Effector memory CD8-positive, alpha-beta T cell (primary cell): ENCODE measurements around the gene AKAIN1.
A peak's percentile ranks its signal among the peaks of the same experiment; 100 is the strongest.

ENCODE experiments used
- ATAC-seq: fragments of 150-1000 bp; cut with Tn5 transposase; replicated peaks from 2 replicates; pipeline ENCODE4 v1.10.0; 2021; ENCODE audit warnings: mild to moderate bottlenecking, moderate library complexity
- DNase-seq, 3 experiments: peaks; one replicate each; pipeline ENCODE4 v3.0.0; 2021
- H3K27ac Mint-ChIP-seq, 2 donors: one replicate each; pipeline ENCODE4 v1.8.0; 2022; ENCODE audit warnings: mild to moderate bottlenecking in 2 of 2, mixed read lengths in 2 of 2, moderate library complexity in 2 of 2
- H3K27me3 Mint-ChIP-seq, 2 donors: one replicate each; pipeline ENCODE4 v1.8.0; 2022; ENCODE audit warnings: mixed read lengths in 2 of 2
- H3K36me3 Mint-ChIP-seq: one replicate; pipeline ENCODE4 v1.8.0; 2022; ENCODE audit warnings: mild to moderate bottlenecking, moderate library complexity, mixed read lengths; ENCODE audit not compliant: insufficient read depth
- H3K4me1 Mint-ChIP-seq, 2 donors: one replicate each; pipeline ENCODE4 v1.8.0; 2022; ENCODE audit warnings: low read depth in 2 of 2, mixed read lengths in 2 of 2
- H3K4me3 Mint-ChIP-seq, 2 donors: one replicate each; pipeline ENCODE4 v1.8.0; 2022; ENCODE audit warnings: mild to moderate bottlenecking in 2 of 2, mixed read lengths in 2 of 2, moderate library complexity in 2 of 2
- H3K9me3 Mint-ChIP-seq, 2 donors: one replicate each; pipeline ENCODE4 v1.8.0; 2022; ENCODE audit warnings: mixed read lengths in 2 of 2
- total RNA-seq, 9 experiments: gene quantifications; one replicate each; lab custom pipeline; 2026; lab: John Stamatoyannopoulos, UW

Gene AKAIN1
- 0 to 0.07 (median 0) reads per million in 9 experiments for total RNA-seq

- no peaks in the 10 kb centered on the region for H3K36me3 Mint-ChIP-seq
- peaks cover 3 to 6% of the 10 kb centered on the region in 2 donors for H3K4me1 Mint-ChIP-seq
- DNase-seq (no peak), ATAC-seq (no peak)
- H3K4me3 Mint-ChIP-seq = peak within 1 kb of the TSS in 1 of 2 donors; percentile 46
- H3K27me3 Mint-ChIP-seq = peaks cover 65 to 72% of the 10 kb centered on the region in 2 donors
- H3K9me3 Mint-ChIP-seq = peaks cover 0 to 8% of the 10 kb centered on the region in 2 donors
- no peak within 1 kb of the TSS for H3K27ac Mint-ChIP-seq
These were observed at the start of gene AKAIN1 for GRCh38 chr18:5197032-5197434. Gene AKAIN1, minus strand, starts transcription at chr18:5197257. Its CDS starts 204 bp downstream, at chr18:5197053.

DNA sequence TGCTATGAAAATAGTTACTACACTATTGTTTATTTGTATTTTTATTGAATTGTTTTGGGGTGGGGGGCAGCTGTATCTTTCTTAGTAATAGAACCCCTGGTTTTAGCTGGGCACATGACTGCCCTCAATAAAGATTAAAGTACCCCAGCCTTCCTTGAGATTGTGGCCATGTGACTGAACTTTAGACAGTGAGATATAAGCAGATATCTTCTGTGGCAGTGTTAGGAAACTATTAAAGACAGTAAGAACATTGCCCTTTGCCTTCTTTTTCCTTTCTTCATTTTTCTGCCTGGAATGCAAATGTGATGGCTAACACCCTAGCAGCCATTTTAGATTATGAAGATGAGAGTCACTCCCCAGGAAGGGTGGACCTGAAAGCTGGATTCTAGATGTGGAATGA, 47.9 kb upstream of the AKAIN1 start:
- Mint-ChIP-seq H3K36me3 (peaks cover 16% of the 10 kb centered on the region), H3K4me1 (peaks cover 9 to 33% of the 10 kb centered on the region in 2 donors), H3K4me3 (no peak overlapping the region), H3K27ac (peak overlapping the region in 1 of 2 donors; percentile 66), H3K27me3 (peaks cover 0 to 10% of the 10 kb centered on the region in 2 donors), H3K9me3 (no peaks in the 10 kb centered on the region)
- no peak for DNase-seq
- ATAC-seq = no peak

DNA sequence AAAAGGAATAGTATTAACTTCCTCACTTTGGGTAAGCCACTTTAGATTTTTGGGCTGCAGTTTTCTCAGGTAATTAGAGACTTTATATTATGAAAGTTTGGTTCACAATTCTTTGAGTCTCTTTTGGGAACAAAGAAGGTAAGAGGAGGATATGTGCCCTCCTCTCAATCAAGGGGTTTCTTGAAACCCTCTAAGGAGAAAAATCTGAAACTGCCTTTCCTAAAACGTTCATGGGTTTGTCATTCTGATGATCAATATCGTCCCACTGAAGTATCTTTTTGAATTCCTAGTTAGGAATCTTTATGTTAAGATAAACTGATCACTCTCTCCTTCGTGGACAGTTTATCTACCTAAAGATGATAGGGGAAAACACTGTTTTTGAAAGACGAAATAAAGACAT, 42.4 kb upstream of the AKAIN1 start:
- peaks cover 0 to 2% of the 10 kb centered on the region in 2 donors for H3K27me3 Mint-ChIP-seq
- peak overlapping the region in 1 of 2 donors; percentile 98 for H3K27ac Mint-ChIP-seq
- H3K4me1 Mint-ChIP-seq = peaks cover 16 to 50% of the 10 kb centered on the region in 2 donors
- peak overlapping the region in 1 of 2 donors; percentile 94 for H3K4me3 Mint-ChIP-seq
- H3K9me3 Mint-ChIP-seq = no peaks in the 10 kb centered on the region
- DNase-seq (no peak), ATAC-seq (no peak)
- peaks cover 29% of the 10 kb centered on the region for H3K36me3 Mint-ChIP-seq

GRCh38 chr18:5238371-5238976, 41.4 kb upstream of the AKAIN1 start:
- H3K36me3 Mint-ChIP-seq = peaks cover 29% of the 10 kb centered on the region
- peak in 1 of 3 experiments; percentile 32 for DNase-seq
- ATAC-seq = peak; percentile 54

GRCh38 chr18:5237723-5238370, 40.8 kb upstream of the AKAIN1 start:
- H3K36me3 Mint-ChIP-seq = peaks cover 25% of the 10 kb centered on the region
- no peaks in the 10 kb centered on the region for H3K9me3 Mint-ChIP-seq
- peak; percentile 88 for ATAC-seq
- peaks cover 16 to 49% of the 10 kb centered on the region in 2 donors for H3K4me1 Mint-ChIP-seq
- H3K4me3 Mint-ChIP-seq = peak overlapping the region; percentile 94
- H3K27me3 Mint-ChIP-seq = peaks cover 0 to 15% of the 10 kb centered on the region in 2 donors
- H3K27ac Mint-ChIP-seq = peak overlapping the region; percentile 97 to 98
- peak; percentile 80 to 90 (median 85) for DNase-seq

More at GRCh38 chr18:5238371-5238976, 41.4 kb upstream of the AKAIN1 start:
- H3K4me3 Mint-ChIP-seq = peak overlapping the region; percentile 94
- no peaks in the 10 kb centered on the region for H3K9me3 Mint-ChIP-seq
- H3K27me3 Mint-ChIP-seq = peaks cover 0 to 11% of the 10 kb centered on the region in 2 donors
- H3K27ac Mint-ChIP-seq = peak overlapping the region; percentile 97 to 98
- H3K4me1 Mint-ChIP-seq = peaks cover 16 to 50% of the 10 kb centered on the region in 2 donors

DNA sequence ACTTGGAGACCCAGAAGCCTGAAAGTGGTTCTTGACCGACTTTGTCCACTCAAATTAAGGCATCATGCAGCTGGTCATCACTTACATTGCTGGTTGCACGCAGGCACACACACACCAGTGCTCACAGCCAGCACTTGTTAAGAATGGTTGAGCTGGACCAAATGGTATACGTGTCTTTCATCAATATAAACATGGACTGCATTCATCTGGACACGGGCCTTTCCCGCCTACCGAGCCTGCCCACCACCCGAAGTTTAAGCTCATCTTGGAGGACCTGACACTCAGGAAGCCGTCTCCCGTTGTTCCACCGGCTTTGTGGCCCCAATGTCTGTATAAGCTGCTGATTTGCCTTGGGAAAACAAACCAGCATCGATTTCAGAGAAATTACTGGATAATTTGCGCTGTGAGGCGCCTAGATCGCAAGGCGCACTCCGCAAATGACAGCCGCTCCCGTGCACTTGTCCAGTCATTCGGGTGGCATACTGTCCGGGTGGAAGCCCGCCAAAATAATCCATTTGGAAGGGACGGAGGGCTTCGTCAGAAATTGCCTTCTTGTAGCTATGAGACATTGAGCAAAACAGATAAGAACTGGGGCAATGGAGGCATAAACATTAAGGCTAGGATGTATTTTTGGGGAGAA, 40.1 kb upstream of the AKAIN1 start:
- peaks cover 25% of the 10 kb centered on the region for H3K36me3 Mint-ChIP-seq
- H3K27me3 Mint-ChIP-seq = peaks cover 5 to 22% of the 10 kb centered on the region in 2 donors
- peak in 2 of 3 experiments; percentile 0 to 1 for DNase-seq
- H3K27ac Mint-ChIP-seq = peak overlapping the region; percentile 97 to 98
- H3K4me1 Mint-ChIP-seq = peaks cover 13 to 43% of the 10 kb centered on the region in 2 donors
- no peaks in the 10 kb centered on the region for H3K9me3 Mint-ChIP-seq
- H3K4me3 Mint-ChIP-seq = peak overlapping the region; percentile 94
- peak; percentile 9 for ATAC-seq

DNA sequence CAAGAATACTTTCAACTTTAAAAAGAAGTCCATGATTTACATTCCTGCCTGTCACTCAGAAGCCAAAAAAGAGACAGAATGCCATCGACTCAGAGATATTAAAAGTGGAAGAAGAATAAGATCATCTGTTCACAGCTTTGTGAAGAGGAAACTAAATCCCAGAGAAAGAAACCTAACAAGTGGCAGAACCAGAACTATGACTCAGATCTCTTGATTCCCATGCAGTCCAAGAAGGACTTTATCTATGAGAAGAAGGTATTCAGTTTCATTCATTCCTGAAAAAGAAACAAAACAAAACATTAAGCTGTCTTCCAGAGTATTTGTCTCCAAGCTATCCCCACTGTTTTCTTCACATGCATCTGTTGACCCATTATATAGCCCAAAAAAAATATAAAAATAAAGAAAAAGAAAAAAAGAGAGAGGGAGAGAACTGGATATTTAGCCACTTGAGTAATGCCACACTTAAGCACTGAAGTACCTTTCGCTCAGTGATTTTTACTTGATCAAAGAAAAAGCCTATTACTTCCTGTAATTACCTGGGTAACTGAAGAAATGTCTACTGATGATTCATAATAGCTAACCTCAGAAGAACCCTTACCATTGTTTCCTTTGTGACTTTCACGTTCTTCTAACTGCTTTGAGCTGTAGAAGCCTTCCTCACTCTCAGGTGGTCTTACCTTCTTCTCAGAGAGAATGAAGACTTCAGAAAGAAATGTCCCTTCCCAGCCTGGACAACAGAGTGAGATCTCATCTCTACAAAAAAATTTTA, 17.7 kb upstream of the AKAIN1 start:
- Mint-ChIP-seq H3K27me3 (peaks cover 36 to 49% of the 10 kb centered on the region in 2 donors), H3K27ac (no peak overlapping the region), H3K4me1 (no peaks in the 10 kb centered on the region), H3K36me3 (peaks cover 3% of the 10 kb centered on the region), H3K9me3 (no peaks in the 10 kb centered on the region), H3K4me3 (no peak overlapping the region)
- ATAC-seq = no peak
- DNase-seq = no peak

DNA sequence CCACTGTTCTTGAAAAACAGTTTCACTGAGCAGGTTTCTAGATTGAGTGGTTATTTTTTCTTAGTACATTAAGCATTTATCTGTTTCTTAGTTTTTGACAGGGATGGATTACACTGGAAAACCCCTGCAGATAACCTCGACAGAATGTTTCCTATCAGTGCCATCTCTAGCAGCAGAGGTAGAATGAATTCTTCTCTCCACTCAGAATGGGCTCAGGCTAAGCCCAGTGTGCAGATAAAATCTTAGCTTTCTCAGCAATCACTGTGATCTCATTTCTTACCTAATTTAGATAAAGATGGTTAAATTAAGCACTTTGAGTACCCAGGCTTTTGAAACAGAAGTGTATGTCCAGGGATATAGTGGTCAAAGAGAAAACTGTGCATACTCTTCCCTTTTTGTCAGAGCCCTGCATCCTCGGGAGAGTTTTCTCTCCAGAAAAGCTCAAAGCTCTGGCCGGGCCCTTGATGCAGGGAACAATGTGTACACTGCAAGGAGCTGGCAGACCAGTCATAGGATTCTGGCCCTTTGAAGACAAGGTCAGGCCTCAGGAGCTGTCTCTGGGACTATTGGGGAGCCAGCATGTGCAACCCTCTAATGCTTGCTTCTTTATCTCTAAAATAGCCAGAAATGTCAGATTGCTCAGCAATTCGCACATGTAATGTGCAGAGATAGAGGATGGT, 10.6 kb upstream of the AKAIN1 start:
- H3K36me3 Mint-ChIP-seq = no peaks in the 10 kb centered on the region

DNA sequence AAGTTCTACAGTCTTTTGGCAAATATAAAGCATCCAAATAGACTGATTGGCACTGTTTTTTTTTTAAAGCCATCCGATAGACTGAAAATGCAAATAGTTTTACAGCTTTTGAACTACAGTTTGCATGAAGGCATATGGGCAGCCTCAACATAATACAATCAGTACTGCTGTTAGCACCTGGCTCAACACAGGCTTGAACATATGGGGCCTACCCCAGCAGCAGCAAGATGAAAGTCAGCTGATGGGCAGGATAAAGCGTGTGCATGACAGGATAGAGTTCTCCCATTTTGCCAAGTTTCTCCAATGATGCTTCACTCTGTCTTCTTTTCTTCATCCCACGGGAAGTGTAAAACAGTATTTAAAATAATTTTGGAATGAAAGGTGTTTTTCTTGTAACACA, 1.3 kb upstream of the AKAIN1 start:
- Mint-ChIP-seq H3K4me1 (peaks cover 3 to 6% of the 10 kb centered on the region in 2 donors), H3K27ac (no peak overlapping the region), H3K27me3 (peaks cover 63 to 70% of the 10 kb centered on the region in 2 donors), H3K9me3 (peaks cover 0 to 8% of the 10 kb centered on the region in 2 donors), H3K36me3 (no peaks in the 10 kb centered on the region), H3K4me3 (no peak overlapping the region)
- ATAC-seq = no peak
- DNase-seq = no peak

More for the DNA sequence above, 10.6 kb upstream of the AKAIN1 start:
- no peak overlapping the region for H3K4me3 Mint-ChIP-seq
- no peak overlapping the region for H3K27ac Mint-ChIP-seq
- H3K4me1 Mint-ChIP-seq = no peaks in the 10 kb centered on the region
- H3K9me3 Mint-ChIP-seq = no peaks in the 10 kb centered on the region
- DNase-seq = no peak
- H3K27me3 Mint-ChIP-seq = peaks cover 15 to 30% of the 10 kb centered on the region in 2 donors
- no peak for ATAC-seq

DNA sequence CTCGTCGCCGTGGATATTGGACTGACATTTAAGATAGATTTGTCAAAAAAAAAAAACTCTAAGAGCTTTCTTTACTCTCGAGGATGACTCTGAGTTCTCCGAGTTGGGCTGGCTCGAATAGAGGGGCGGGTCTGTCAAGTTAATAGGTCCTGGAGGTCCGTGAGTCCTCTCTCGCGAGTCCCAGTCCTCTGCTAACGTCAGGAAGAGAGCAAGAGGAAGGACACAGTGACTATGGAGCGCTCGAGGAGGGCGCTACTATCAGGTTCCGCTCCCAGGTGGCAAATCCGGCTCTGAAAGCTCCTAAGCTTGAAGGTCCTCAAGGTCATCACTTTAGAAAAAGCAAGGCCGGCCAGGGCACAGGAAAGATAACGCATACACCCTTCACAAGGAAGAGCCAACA, 404 bp upstream of the AKAIN1 start:
- no peak overlapping the region for H3K27ac Mint-ChIP-seq
- no peak overlapping the region for H3K4me3 Mint-ChIP-seq
- peaks cover 65 to 72% of the 10 kb centered on the region in 2 donors for H3K27me3 Mint-ChIP-seq

DNA sequence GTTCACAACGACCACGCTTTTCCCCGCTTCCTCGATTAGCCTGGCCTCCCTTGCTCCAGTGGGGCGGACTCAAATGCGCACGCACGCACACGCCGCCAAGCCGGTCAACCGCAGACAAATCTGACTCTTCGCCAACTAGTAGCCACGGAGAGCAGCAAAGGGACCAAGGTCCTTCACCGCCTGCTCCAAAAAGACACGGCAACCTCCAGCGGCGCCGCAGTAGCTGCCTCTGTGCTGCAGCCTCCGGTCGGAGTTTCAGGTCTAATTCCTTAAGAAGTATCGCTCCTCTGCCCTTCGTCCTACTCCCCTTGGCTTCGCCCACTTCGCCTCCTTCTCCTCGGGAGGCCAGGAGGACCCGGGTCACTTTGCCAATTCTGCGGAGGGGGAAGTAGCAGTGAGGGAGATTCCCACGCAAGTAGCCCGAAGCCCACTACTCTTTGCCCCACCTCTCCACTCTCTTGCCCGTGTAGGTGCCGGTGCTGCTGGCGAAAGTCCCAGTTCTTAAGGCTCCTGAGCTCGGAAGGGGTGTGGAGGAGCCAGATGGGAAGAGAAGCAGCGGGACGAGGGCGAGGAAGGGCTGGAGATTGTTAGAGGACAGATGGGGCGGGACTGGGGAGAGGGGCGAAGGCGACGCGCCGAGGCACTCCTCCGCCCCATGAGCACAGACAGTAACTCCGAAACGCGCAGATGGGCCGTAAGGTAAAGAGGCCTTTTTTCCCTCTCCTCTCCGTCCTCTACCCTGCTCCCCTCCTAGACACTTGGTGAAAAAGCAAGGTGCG, 615 bp downstream of the AKAIN1 start:
- Mint-ChIP-seq H3K4me3 (peak overlapping the region in 1 of 2 donors; percentile 46), H3K27ac (no peak overlapping the region), H3K27me3 (peaks cover 65 to 70% of the 10 kb centered on the region in 2 donors), H3K9me3 (peaks cover 0 to 8% of the 10 kb centered on the region in 2 donors), H3K36me3 (no peaks in the 10 kb centered on the region), H3K4me1 (peaks cover 3 to 6% of the 10 kb centered on the region in 2 donors)
- DNase-seq (no peak), ATAC-seq (no peak)

More for the DNA sequence above, 404 bp upstream of the AKAIN1 start:
- DNase-seq (no peak), ATAC-seq (no peak)
- Mint-ChIP-seq H3K36me3 (no peaks in the 10 kb centered on the region), H3K9me3 (peaks cover 0 to 8% of the 10 kb centered on the region in 2 donors), H3K4me1 (peaks cover 3 to 6% of the 10 kb centered on the region in 2 donors)

DNA sequence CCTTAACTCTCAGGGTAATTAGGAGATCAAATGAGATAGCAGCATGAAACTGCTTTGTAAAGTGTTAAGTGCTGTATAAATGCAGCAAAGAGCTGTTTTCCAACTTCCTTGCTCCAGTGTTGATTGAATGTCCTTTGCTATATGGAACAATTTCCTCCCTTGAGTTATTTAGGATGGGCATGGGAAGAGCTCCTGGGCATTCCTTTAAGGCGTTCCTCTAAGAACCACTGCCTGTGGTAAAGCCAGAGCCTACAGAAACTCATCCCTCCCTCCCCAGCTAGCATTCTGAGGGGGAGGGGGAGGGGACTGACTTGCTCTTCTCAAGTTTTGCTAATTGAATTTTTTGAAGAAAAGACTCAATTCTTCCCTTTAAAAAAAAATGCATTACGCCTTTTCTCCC, 1.4 kb downstream of the AKAIN1 start:
- Mint-ChIP-seq H3K9me3 (peaks cover 0 to 8% of the 10 kb centered on the region in 2 donors), H3K27ac (no peak overlapping the region), H3K4me3 (no peak overlapping the region), H3K27me3 (peaks cover 65 to 78% of the 10 kb centered on the region in 2 donors), H3K4me1 (peaks cover 3 to 6% of the 10 kb centered on the region in 2 donors), H3K36me3 (no peaks in the 10 kb centered on the region)
- no peak for DNase-seq
- ATAC-seq = no peak
